Measurements from ENCODE around the gene ATCAY.
"Not testable (repeated sequence)": the region's sequence is repeated elsewhere in the genome, so short reads cannot be mapped to it uniquely, and the experiment has no call there.

GRCh38 chr19:3955276-3955675 lies 74.8 kb downstream of the ATCAY start:
- not testable (repeated sequence) for TF ChIP-seq CTCF, POLR2A (IDR thresholded peaks at IDR 0.05)

Data from gastroesophageal sphincter (tissue), 3 donors.